Measurements from ENCODE around the gene BPIFB4. TPM values are rescaled to one million over a fixed set of nuclear protein-coding genes. Genes with fewer than 3 reads are reported as not detected.

BPIFB4 gene
- total RNA-seq, 1 experiment from 2014 or later = not detected

GRCh38 chr20:33097001-33097400 is 17.6 kb downstream of the BPIFB4 start:
- no peak for DNase-seq (ENCODE audit: low spot score)
- Histone ChIP-seq H3K4me1 (ENCODE audit: insufficient read depth, low read length, poor library complexity, severe bottlenecking) (no peaks in the 10 kb centered on the region), H3K36me3 (ENCODE audit: insufficient read depth, low read length, poor library complexity, severe bottlenecking) (no peaks in the 10 kb centered on the region), H3K9me3 (ENCODE audit: low read depth, low read length, poor library complexity, severe bottlenecking) (no peaks in the 10 kb centered on the region), H3K27me3 (replicated peaks; ENCODE audit: insufficient read depth, low read depth, low read length, poor library complexity) (peaks cover 9% of the 10 kb centered on the region), H3K27ac (ENCODE audit: low read depth, low read length, poor library complexity, severe bottlenecking) (no peak overlapping the region), H3K4me3 (ENCODE audit: low read depth, low read length, poor library complexity, severe bottlenecking) (no peak overlapping the region)
- ChIA-PET CTCF (no interaction called here), POLR2A (ENCODE audit: low non-redundant PET) (no interaction called here)
- BruUV-seq (replicated peaks) = no TSS peak
- no peak for TF ChIP-seq CTCF (conservative IDR thresholded peaks at IDR 0.05; ENCODE audit: low read depth, low read length)
- no peak for TF ChIP-seq EZH2 (IDR thresholded peaks at IDR 0.05; ENCODE audit: borderline replicate concordance, low read depth, low read length, poor library complexity, severe bottlenecking)
- intact Hi-C loops (cut with micrococcal nuclease; ENCODE audit: unreplicated experiment) = loop anchor here (2.0 to 10.0 kb wide), 2 partner anchors 194 to 198 kb away; no protein-coding TSS in a partner anchor

GRCh38 chr20:33099843-33100538 is 20.5 kb downstream of the BPIFB4 start:
- H3K36me3 ChIP-seq (ENCODE audit: insufficient read depth, low read length, poor library complexity, severe bottlenecking) = no peaks in the 10 kb centered on the region
- H3K4me1 ChIP-seq (ENCODE audit: insufficient read depth, low read length, poor library complexity, severe bottlenecking) = no peaks in the 10 kb centered on the region
- TF ChIP-seq CTCF (conservative IDR thresholded peaks at IDR 0.05; ENCODE audit: low read depth, low read length) (no peak), EZH2 (IDR thresholded peaks at IDR 0.05; ENCODE audit: borderline replicate concordance, low read depth, low read length, poor library complexity, severe bottlenecking) (no peak)
- H3K4me3 ChIP-seq (ENCODE audit: low read depth, low read length, poor library complexity, severe bottlenecking) = no peak overlapping the region
- H3K27me3 ChIP-seq (replicated peaks; ENCODE audit: insufficient read depth, low read depth, low read length, poor library complexity) = peaks cover 19% of the 10 kb centered on the region
- ChIA-PET CTCF (no interaction called here), POLR2A (ENCODE audit: low non-redundant PET) (no interaction called here)
- no peak overlapping the region for H3K27ac ChIP-seq (ENCODE audit: low read depth, low read length, poor library complexity, severe bottlenecking)
- intact Hi-C loops (cut with micrococcal nuclease; ENCODE audit: unreplicated experiment) = loop anchor here (10.0 kb wide), 1 partner anchor 195 kb away; no protein-coding TSS in a partner anchor
- no peak for DNase-seq (ENCODE audit: low spot score)
- BruUV-seq (replicated peaks) = no TSS peak
- no peaks in the 10 kb centered on the region for H3K9me3 ChIP-seq (ENCODE audit: low read depth, low read length, poor library complexity, severe bottlenecking)

GRCh38 chr20:33103556-33103955 is 24.1 kb downstream of the BPIFB4 start:
- Histone ChIP-seq H3K27me3 (replicated peaks; ENCODE audit: insufficient read depth, low read depth, low read length, poor library complexity) (peaks cover 19% of the 10 kb centered on the region), H3K4me1 (ENCODE audit: insufficient read depth, low read length, poor library complexity, severe bottlenecking) (no peaks in the 10 kb centered on the region), H3K27ac (ENCODE audit: low read depth, low read length, poor library complexity, severe bottlenecking) (no peak overlapping the region), H3K9me3 (ENCODE audit: low read depth, low read length, poor library complexity, severe bottlenecking) (no peaks in the 10 kb centered on the region), H3K36me3 (ENCODE audit: insufficient read depth, low read length, poor library complexity, severe bottlenecking) (no peaks in the 10 kb centered on the region), H3K4me3 (ENCODE audit: low read depth, low read length, poor library complexity, severe bottlenecking) (no peak overlapping the region)
- ChIA-PET POLR2A (ENCODE audit: low non-redundant PET) (no interaction called here), CTCF (no interaction called here)
- no peak for TF ChIP-seq EZH2 (IDR thresholded peaks at IDR 0.05; ENCODE audit: borderline replicate concordance, low read depth, low read length, poor library complexity, severe bottlenecking)
- no peak for TF ChIP-seq CTCF (conservative IDR thresholded peaks at IDR 0.05; ENCODE audit: low read depth, low read length)
- no peak for DNase-seq (ENCODE audit: low spot score)
- intact Hi-C loops (cut with micrococcal nuclease; ENCODE audit: unreplicated experiment) = no loop called here
- no TSS peak for BruUV-seq (replicated peaks)
